LNCaP clone FGC (cell line): ENCODE results near the gene CNNM1.
A peak's percentile ranks its signal among the peaks of the same experiment; 100 is the strongest.

ENCODE experiments used
- DNase-seq: peaks from one replicate; pipeline ENCODE4 v3.0.0-alpha.2; 2011; ENCODE audit warnings: low read depth
- H3K4me3 ChIP-seq: 2 replicates; pipeline ENCODE4 v1.5.1; 2011; ENCODE audit warnings: mild to moderate bottlenecking, low read depth, low read length, control low read depth
- CTCF ChIP-seq: IDR thresholded peaks from 2 replicates; pipeline ENCODE4 v1.5.1; 2012; ENCODE audit warnings: mild to moderate bottlenecking; ENCODE audit not compliant: control insufficient read depth, insufficient read depth; ENCODE audit errors: extremely low read depth

Gene CNNM1

GRCh38 chr10:99393683-99394082 is 64.5 kb downstream of the CNNM1 start:
- H3K4me3 ChIP-seq, result no peak overlapping the region
- no peak for DNase-seq
- TF ChIP-seq CTCF, result no peak

- no peak for TF ChIP-seq CTCF
- peak; percentile 41 for DNase-seq
- no peak overlapping the region for H3K4me3 ChIP-seq
Measured at GRCh38 chr10:99394256-99394655, 65.1 kb downstream of the CNNM1 start.

- peak; percentile 86 for DNase-seq
- no peak overlapping the region for H3K4me3 ChIP-seq
- 0 out of 2 replicates have a peak, but pooled peaks have one; percentile 1 for TF ChIP-seq CTCF
Measured at GRCh38 chr10:99394761-99395386, 65.7 kb downstream of the CNNM1 start.

GRCh38 chr10:99395750-99396445 is 66.7 kb downstream of the CNNM1 start:
- DNase-seq, result peak; percentile 67
- no peak for TF ChIP-seq CTCF
- H3K4me3 ChIP-seq, result no peak overlapping the region

GRCh38 chr10:99396471-99396870 is 67.3 kb downstream of the CNNM1 start:
- TF ChIP-seq CTCF, result no peak
- H3K4me3 ChIP-seq, result no peak overlapping the region
- peak; percentile 38 for DNase-seq

- no peak for DNase-seq
- TF ChIP-seq CTCF, result no peak
- H3K4me3 ChIP-seq, result no peak overlapping the region
Measured at GRCh38 chr10:99399664-99400063, 70.5 kb downstream of the CNNM1 start.

- no peak overlapping the region for H3K4me3 ChIP-seq
- TF ChIP-seq CTCF, result no peak
- no peak for DNase-seq
Measured at GRCh38 chr10:99403674-99404073, 74.5 kb downstream of the CNNM1 start.
